ENCODE measurements around the gene RPL19. TPM values are rescaled to one million over a fixed set of nuclear protein-coding genes. Genes with fewer than 3 reads are reported as not detected.

The RPL19 gene
- total RNA-seq, 1 experiment from 2014 or later: 3,055 TPM

DNA sequence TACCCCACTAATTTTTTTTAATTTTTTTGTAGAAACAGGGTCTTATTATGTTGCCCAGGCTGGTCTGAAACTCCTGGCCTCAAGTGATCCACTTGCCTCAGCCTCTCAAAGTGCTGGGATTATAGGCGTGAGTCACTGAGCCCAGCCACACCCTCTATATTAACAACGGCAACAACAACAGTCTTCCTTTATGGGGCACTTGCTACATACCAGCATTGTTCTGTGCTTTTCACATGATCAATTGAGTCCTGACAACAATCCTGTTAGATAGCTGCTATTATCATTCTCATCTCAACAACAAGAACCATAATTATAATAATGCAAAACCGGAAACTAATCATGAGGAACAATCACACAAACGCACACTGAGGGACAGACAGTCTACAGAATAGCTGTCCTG, 21.5 kb upstream of the RPL19 start:
- BruUV-seq (replicated peaks): no TSS peak
- CTCF ChIA-PET: interaction anchor here (0.8 to 6.6 kb wide), 4 partner anchors 14 to 35 kb away, joined by 3 to 44 read pairs (median 4); partner anchors contain the start of gene ARL5C
- peaks cover 6% of the 10 kb centered on the region for H3K4me1 Mint-ChIP-seq (ENCODE audit: insufficient read depth, unreplicated experiment)
- intact Hi-C loops (cut with micrococcal nuclease): no loop called here
- POLR2A ChIA-PET: interaction anchor here (1.0 to 2.9 kb wide), 2 partner anchors 11 to 21 kb away, joined by 3 to 8 read pairs; partner anchors contain the start of gene RPL19
- H3K36me3 Mint-ChIP-seq (ENCODE audit: insufficient read depth, unreplicated experiment): peaks cover 34% of the 10 kb centered on the region
- peak overlapping the region; percentile 71 for H3K27ac Mint-ChIP-seq (ENCODE audit: low read depth, unreplicated experiment)
- peak; percentile 61 for DNase-seq (ENCODE audit: unreplicated experiment)
- H3K27me3 Mint-ChIP-seq (ENCODE audit: insufficient read depth, unreplicated experiment): no peaks in the 10 kb centered on the region
- TF ChIP-seq, protein P1, sequence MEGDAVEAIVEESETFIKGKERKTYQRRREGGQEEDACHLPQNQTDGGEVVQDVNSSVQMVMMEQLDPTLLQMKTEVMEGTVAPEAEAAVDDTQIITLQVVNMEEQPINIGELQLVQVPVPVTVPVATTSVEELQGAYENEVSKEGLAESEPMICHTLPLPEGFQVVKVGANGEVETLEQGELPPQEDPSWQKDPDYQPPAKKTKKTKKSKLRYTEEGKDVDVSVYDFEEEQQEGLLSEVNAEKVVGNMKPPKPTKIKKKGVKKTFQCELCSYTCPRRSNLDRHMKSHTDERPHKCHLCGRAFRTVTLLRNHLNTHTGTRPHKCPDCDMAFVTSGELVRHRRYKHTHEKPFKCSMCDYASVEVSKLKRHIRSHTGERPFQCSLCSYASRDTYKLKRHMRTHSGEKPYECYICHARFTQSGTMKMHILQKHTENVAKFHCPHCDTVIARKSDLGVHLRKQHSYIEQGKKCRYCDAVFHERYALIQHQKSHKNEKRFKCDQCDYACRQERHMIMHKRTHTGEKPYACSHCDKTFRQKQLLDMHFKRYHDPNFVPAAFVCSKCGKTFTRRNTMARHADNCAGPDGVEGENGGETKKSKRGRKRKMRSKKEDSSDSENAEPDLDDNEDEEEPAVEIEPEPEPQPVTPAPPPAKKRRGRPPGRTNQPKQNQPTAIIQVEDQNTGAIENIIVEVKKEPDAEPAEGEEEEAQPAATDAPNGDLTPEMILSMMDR (IDR thresholded peaks at IDR 0.05; ENCODE audit: unreplicated experiment): no peak
- H3K4me3 Mint-ChIP-seq (ENCODE audit: unreplicated experiment): no peak overlapping the region
- H3K9me3 Mint-ChIP-seq (ENCODE audit: unreplicated experiment): no peaks in the 10 kb centered on the region

DNA sequence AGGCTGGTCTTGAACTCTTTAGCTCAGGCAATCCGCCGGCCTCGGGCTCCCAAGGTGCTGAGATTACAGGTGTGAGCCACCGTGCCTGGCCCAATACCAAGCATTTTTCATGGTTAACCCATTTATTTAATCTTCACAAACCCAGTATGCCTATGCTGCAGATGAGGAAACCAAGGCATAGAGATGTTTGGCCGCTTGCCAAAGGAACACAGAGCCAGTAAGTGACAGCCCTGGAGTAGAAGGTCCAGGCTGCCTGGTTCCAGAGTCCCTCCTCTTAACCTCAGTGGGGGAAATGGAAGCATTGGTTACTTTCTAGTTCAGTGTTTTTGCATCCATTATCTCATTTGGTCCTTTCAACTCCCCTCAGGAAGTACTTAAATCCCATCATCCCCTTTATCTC, 18.8 kb upstream of the RPL19 start:
- Mint-ChIP-seq H3K27ac (ENCODE audit: low read depth, unreplicated experiment) (no peak overlapping the region), H3K27me3 (ENCODE audit: insufficient read depth, unreplicated experiment) (no peaks in the 10 kb centered on the region), H3K4me1 (ENCODE audit: insufficient read depth, unreplicated experiment) (peaks cover 6% of the 10 kb centered on the region), H3K9me3 (ENCODE audit: unreplicated experiment) (no peaks in the 10 kb centered on the region), H3K36me3 (ENCODE audit: insufficient read depth, unreplicated experiment) (peaks cover 43% of the 10 kb centered on the region), H3K4me3 (ENCODE audit: unreplicated experiment) (no peak overlapping the region)
- no TSS peak for BruUV-seq (replicated peaks)
- DNase-seq (ENCODE audit: unreplicated experiment): no peak
- ChIA-PET POLR2A (no interaction called here), CTCF (interaction anchor here (0.8 to 1.4 kb wide), 2 partner anchors 28 to 198 kb away, joined by 3 read pairs; no protein-coding TSS in a partner anchor)
- TF ChIP-seq, protein P1 (IDR thresholded peaks at IDR 0.05; ENCODE audit: unreplicated experiment): no peak
- intact Hi-C loops (cut with micrococcal nuclease): no loop called here

DNA sequence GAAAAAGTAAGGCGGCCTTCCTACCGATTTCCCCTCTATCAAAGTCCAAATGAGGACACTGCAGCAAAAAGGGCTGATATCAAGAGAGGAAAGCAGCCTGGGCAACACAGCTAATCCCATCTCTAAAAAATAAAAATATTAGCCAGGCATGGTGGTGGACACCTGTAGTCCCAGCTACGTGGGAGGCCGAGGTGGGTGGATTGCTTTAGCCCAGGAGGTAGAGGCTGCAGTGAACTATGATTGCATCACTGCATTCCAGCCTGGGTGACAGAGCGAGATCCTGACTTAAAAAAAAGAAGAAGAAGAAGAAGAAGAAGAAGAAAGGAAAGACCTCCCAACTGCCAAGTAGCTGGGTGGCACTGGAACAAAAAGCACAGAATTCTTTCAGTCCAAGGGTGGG, 17.0 kb upstream of the RPL19 start:
- Mint-ChIP-seq H3K4me1 (ENCODE audit: insufficient read depth, unreplicated experiment) (peaks cover 6% of the 10 kb centered on the region), H3K27me3 (ENCODE audit: insufficient read depth, unreplicated experiment) (no peaks in the 10 kb centered on the region), H3K27ac (ENCODE audit: low read depth, unreplicated experiment) (no peak overlapping the region), H3K9me3 (ENCODE audit: unreplicated experiment) (no peaks in the 10 kb centered on the region), H3K36me3 (ENCODE audit: insufficient read depth, unreplicated experiment) (peaks cover 43% of the 10 kb centered on the region), H3K4me3 (ENCODE audit: unreplicated experiment) (no peak overlapping the region)
- TF ChIP-seq, protein P1 (IDR thresholded peaks at IDR 0.05; ENCODE audit: unreplicated experiment): no peak
- ChIA-PET CTCF (interaction anchor here (0.6 to 1.1 kb wide), 4 partner anchors 16 to 199 kb away, joined by 3 to 5 read pairs (median 3); no protein-coding TSS in a partner anchor), POLR2A (interaction anchor here (1.1 kb wide), 1 partner anchor 17 kb away, joined by 5 read pairs; the partner anchor contains the start of gene RPL19)
- intact Hi-C loops (cut with micrococcal nuclease): no loop called here
- no peak for DNase-seq (ENCODE audit: unreplicated experiment)
- no TSS peak for BruUV-seq (replicated peaks)

DNA sequence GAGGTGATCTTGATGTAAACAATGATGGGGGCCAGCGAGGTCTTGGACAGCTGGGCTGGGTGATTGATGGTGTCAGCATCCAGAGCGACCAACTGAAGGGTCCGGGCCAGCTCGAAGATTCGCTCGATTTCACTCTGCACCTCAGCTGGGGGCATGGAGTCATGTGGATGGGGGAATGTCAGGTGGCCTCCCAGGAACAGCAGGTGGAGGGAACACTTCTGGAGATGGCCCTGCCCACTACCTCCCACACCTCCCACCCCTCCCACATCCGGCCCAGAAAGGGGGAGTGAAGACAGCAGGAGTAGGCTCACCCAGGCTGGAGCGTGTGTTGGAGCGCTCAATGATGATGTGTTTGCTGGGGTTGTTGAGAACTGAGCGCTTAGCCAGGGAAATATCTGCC, 16.4 kb upstream of the RPL19 start:
- no TSS peak for BruUV-seq (replicated peaks)
- ChIA-PET POLR2A (interaction anchor here (1.1 kb wide), 1 partner anchor 16 kb away, joined by 5 read pairs; the partner anchor contains the start of gene RPL19), CTCF (interaction anchor here (0.5 to 0.7 kb wide), 5 partner anchors 19 to 131 kb away, joined by 3 to 5 read pairs (median 3); no protein-coding TSS in a partner anchor)
- intact Hi-C loops (cut with micrococcal nuclease): no loop called here
- Mint-ChIP-seq H3K9me3 (ENCODE audit: unreplicated experiment) (no peaks in the 10 kb centered on the region), H3K4me1 (ENCODE audit: insufficient read depth, unreplicated experiment) (peaks cover 1% of the 10 kb centered on the region), H3K27ac (ENCODE audit: low read depth, unreplicated experiment) (no peak overlapping the region), H3K36me3 (ENCODE audit: insufficient read depth, unreplicated experiment) (peaks cover 43% of the 10 kb centered on the region), H3K4me3 (ENCODE audit: unreplicated experiment) (no peak overlapping the region), H3K27me3 (ENCODE audit: insufficient read depth, unreplicated experiment) (no peaks in the 10 kb centered on the region)
- TF ChIP-seq, protein P1 (IDR thresholded peaks at IDR 0.05; ENCODE audit: unreplicated experiment): no peak
- DNase-seq (ENCODE audit: unreplicated experiment): no peak
